Stomach (tissue), 9 donors: Measurements from ENCODE around the gene VWA8. TPM values are rescaled to one million over a fixed set of nuclear protein-coding genes. Genes with fewer than 3 reads are reported as not detected.

Experiments used
- DNase-seq, 2 donors: peaks; one replicate each; pipeline versions ENCODE4 v3.0.0 to v3.0.0-alpha.2; 2013 to 2019
- H3K27ac ChIP-seq, 5 donors: fragments of 200-600 bp in 4 of 5; sonication (generic) in 4 of 5; one replicate each; pipeline ENCODE4 v1.5.1; 2013 to 2019; ENCODE audit warnings: mild to moderate bottlenecking in 1 of 5, moderate library complexity in 1 of 5
- H3K27me3 ChIP-seq, 3 donors: fragments of 200-600 bp; sonication (generic); one replicate each; pipeline ENCODE4 v1.5.1; 2017 to 2019; ENCODE audit warnings: mixed run types in 1 of 3
- H3K36me3 ChIP-seq, 4 donors: fragments of 200-600 bp; sonication (generic); 1 replicate in 3 of 4; 2 replicates in 1 of 4; pipeline ENCODE4 v1.5.1; 2016 to 2019
- H3K4me1 ChIP-seq, 4 donors: fragments of 200-600 bp; sonication (generic); one replicate each; pipeline ENCODE4 v1.5.1; 2016 to 2019
- H3K4me3 ChIP-seq, 4 donors: fragments of 200-600 bp; sonication (generic) in 3 of 4; one replicate each; pipeline ENCODE4 v1.5.1; 2016 to 2019; ENCODE audit warnings: mild to moderate bottlenecking in 1 of 4
- H3K9me3 ChIP-seq, 4 donors: fragments of 200-600 bp; sonication (generic); one replicate each; pipeline ENCODE4 v1.5.1; 2016 to 2019
- CTCF ChIP-seq, 7 experiments: fragments of 450-650 bp in 4 of 7; fragments of 200-600 bp in 3 of 7; sonication (generic) in 3 of 7; IDR thresholded peaks; one replicate each; pipeline ENCODE4 v1.5.1; 2016 to 2019; ENCODE audit warnings: antibody characterized with exemption in 7 of 7, control low read depth in 2 of 7, mild to moderate bottlenecking in 1 of 7
- EP300 ChIP-seq: sonication (generic); formaldehyde crosslinking; IDR thresholded peaks from one replicate; pipeline ENCODE4 v1.6.1; 2017; ENCODE audit warnings: antibody characterized with exemption
- POLR2A ChIP-seq, 4 donors: fragments of 450-650 bp; IDR thresholded peaks; one replicate each; pipeline ENCODE4 v1.6.1; 2016; ENCODE audit warnings: antibody characterized with exemption in 4 of 4, control low read depth in 2 of 4, mild to moderate bottlenecking in 1 of 4, moderate library complexity in 1 of 4
- POLR2AphosphoS5 ChIP-seq, 3 donors: sonication (generic); formaldehyde crosslinking; IDR thresholded peaks; one replicate each; pipeline ENCODE4 v1.6.1; 2016; ENCODE audit warnings: antibody characterized with exemption in 3 of 3
- WGBS, 5 donors: extraction: QIAGEN DNeasy Blood & Tissue Kit in 3 of 5; methylation state at CpG; one replicate each; pipeline versions ENCODE4 v1.1.5 to v1.1.7; 2013 to 2018; 5-methylcytosine and 5-hydroxymethylcytosine counted together
- intact Hi-C: fragments of 100-400 bp; cut with DNase I; formaldehyde crosslinking; loops from one replicate; pipeline ENCODE4 v1.15.1; 2023; ENCODE audit warnings: low total_unique reads
- polyA plus RNA-seq, 3 donors: library from polyadenylated mRNA; stranded (reverse); fragments of 200-250 nt; gene quantifications; one replicate each; pipeline ENCODE4 v1.2.3, GENCODE V29; 2013
- total RNA-seq, 5 donors: library from RNA; depleted of rRNA; stranded (reverse); fragments of >200 nt; gene quantifications; one replicate each; pipeline versions ENCODE4 v1.1.0 to v1.2.3, GENCODE V29; 2014 to 2016
- donor health status: healthy with polysubstance abuse.
- donor health status: Bipolar disorder and iron deficiency.
- donor health status: healthy.

VWA8 gene
- total and polyA plus RNA-seq, 8 donors = 3.3 to 99.2 (median 25.4) TPM

GRCh38 chr13:41961466-41961760, 504 bp upstream of the VWA8 start:
- Histone ChIP-seq H3K27me3 (no peaks in the 10 kb centered on the region), H3K4me1 (peaks cover 4 to 35% (median 21%) of the 10 kb centered on the region in 4 donors), H3K4me3 (peak overlapping the region; percentile 85 to 98 (median 94)), H3K36me3 (no peaks in the 10 kb centered on the region), H3K27ac (peak overlapping the region; percentile 80 to 88 (median 87)), H3K9me3 (no peaks in the 10 kb centered on the region)
- 16 to 31% (median 21%) methylated on average over 6 of the region's 6 CpGs for WGBS, 5 donors
- no peak for TF ChIP-seq POLR2AphosphoS5 (IDR thresholded peaks at IDR 0.05)
- no peak for TF ChIP-seq CTCF (IDR thresholded peaks at IDR 0.05)
- no peak for TF ChIP-seq POLR2A (IDR thresholded peaks at IDR 0.05)
- TF ChIP-seq EP300 = no peak
- DNase-seq = no peak
- intact Hi-C loops = no loop called here

GRCh38 chr13:41960211-41960636, 685 bp downstream of the VWA8 start:
- Histone ChIP-seq H3K4me1 (peaks cover 4 to 43% (median 21%) of the 10 kb centered on the region in 4 donors), H3K36me3 (no peaks in the 10 kb centered on the region), H3K27me3 (no peaks in the 10 kb centered on the region), H3K27ac (peak overlapping the region; percentile 80 to 88 (median 87)), H3K9me3 (no peaks in the 10 kb centered on the region), H3K4me3 (peak overlapping the region; percentile 85 to 98 (median 94))
- TF ChIP-seq CTCF (IDR thresholded peaks at IDR 0.05) (no peak), POLR2AphosphoS5 (IDR thresholded peaks at IDR 0.05) (no peak), EP300 (no peak)
- intact Hi-C loops = no loop called here
- peak in 1 of 2 donors; percentile 53 for DNase-seq
- WGBS, 5 donors = 6 to 10% (median 8%) methylated on average over 9 of the region's 9 CpGs

GRCh38 chr13:41956272-41956671, 4.6 kb downstream of the VWA8 start:
- H3K4me1 ChIP-seq = peaks cover 4 to 49% (median 15%) of the 10 kb centered on the region in 4 donors
- H3K4me3 ChIP-seq = no peak overlapping the region
- intact Hi-C loops = no loop called here

GRCh38 chr13:41955605-41956004, 5.3 kb downstream of the VWA8 start:
- WGBS, 5 donors = 85 to 89% (median 86%) methylated on average over 5 of the region's 5 CpGs
- H3K27ac ChIP-seq = no peak overlapping the region
- H3K4me1 ChIP-seq = peaks cover 4 to 49% (median 15%) of the 10 kb centered on the region in 4 donors
- intact Hi-C loops = no loop called here
- no peaks in the 10 kb centered on the region for H3K36me3 ChIP-seq
- no peaks in the 10 kb centered on the region for H3K27me3 ChIP-seq
- no peak overlapping the region for H3K4me3 ChIP-seq
- no peaks in the 10 kb centered on the region for H3K9me3 ChIP-seq
- no peak for TF ChIP-seq POLR2AphosphoS5 (IDR thresholded peaks at IDR 0.05)
- TF ChIP-seq EP300 = no peak
- no peak for TF ChIP-seq CTCF (IDR thresholded peaks at IDR 0.05)
- DNase-seq = no peak

More at GRCh38 chr13:41956272-41956671, 4.6 kb downstream of the VWA8 start:
- H3K9me3 ChIP-seq = no peaks in the 10 kb centered on the region
- no peak overlapping the region for H3K27ac ChIP-seq
- no peaks in the 10 kb centered on the region for H3K27me3 ChIP-seq
- DNase-seq = no peak
- no peaks in the 10 kb centered on the region for H3K36me3 ChIP-seq
- TF ChIP-seq POLR2AphosphoS5 (IDR thresholded peaks at IDR 0.05) (no peak), CTCF (IDR thresholded peaks at IDR 0.05) (no peak), POLR2A (IDR thresholded peaks at IDR 0.05) (no peak), EP300 (no peak)
